K562 (cell line): Measurements from ENCODE around the gene DPAGT1. TPM values are rescaled to one million over a fixed set of nuclear protein-coding genes. Genes with fewer than 3 reads are reported as not detected.

Experiments
- EP300 ChIP-seq: IDR thresholded peaks from 2 replicates; pipeline ENCODE4 v1.6.1; 2012; ENCODE audit warnings: low read length, improper control_type of control experiment
- MCM7 ChIP-seq, 2 experiments: fragments of 450-650 bp; IDR thresholded peaks; 2 replicates each; pipeline ENCODE4 v1.6.1; 2016 to 2018
- NFE2L1 ChIP-seq: fragments of 450-650 bp; IDR thresholded peaks from 2 replicates; pipeline ENCODE4 v1.6.1; 2016; ENCODE audit warnings: missing genetic modification characterization, low read depth, mild to moderate bottlenecking, missing compliant biosample characterization, moderate library complexity, borderline replicate concordance
- ZKSCAN1 ChIP-seq: fragments of 150-350 bp; IDR thresholded peaks from 2 replicates; pipeline ENCODE4 v1.6.1; 2016; ENCODE audit warnings: low read depth, low read length
- ZNF586 ChIP-seq: fragments of 450-650 bp; formaldehyde crosslinking; conservative IDR thresholded peaks from 2 replicates; pipeline ENCODE4 v1.4.0; 2020; ENCODE audit warnings: mild to moderate bottlenecking, moderate library complexity
- polyA plus RNA-seq, 8 experiments: library from polyadenylated mRNA; depleted of rRNA in 4 of 8; stranded (reverse) in 5 of 8; unstranded in 3 of 8; fragments of >200 nt; fragmentation: Nextera tagmentation in 2 of 8; fragmentation: Illumina TruSeq in 1 of 8; extraction: Ambion mirVana in 2 of 8; extraction: Trizol in 1 of 8; gene quantifications; 2 replicates each; pipeline versions ENCODE4 v1.2.1 to v1.2.3, GENCODE V29; 2011 to 2014; ENCODE audit warnings: inconsistent platforms in 1 of 8, missing spikeins in 1 of 8
- total RNA-seq, 7 experiments: library from RNA; depleted of rRNA in 6 of 7; stranded (reverse); fragments of >200 nt in 6 of 7; fragmentation: Illumina TruSeq in 2 of 7; extraction: Trizol in 2 of 7; gene quantifications; 2 replicates each; pipeline versions ENCODE4 v1.2.1 to v1.2.3, GENCODE V29; 2011 to 2021; ENCODE audit warnings: low replicate concordance in 1 of 7
- TF ChIP-seq, protein P1 (sequence below): sonication (generic); formaldehyde crosslinking; IDR thresholded peaks from 2 replicates; pipeline ENCODE4 v1.8.1; 2023; ENCODE audit warnings: mild to moderate bottlenecking, missing genetic modification reagents
- TF ChIP-seq, protein P2 (sequence below): fragments of 450-650 bp; formaldehyde crosslinking; conservative IDR thresholded peaks from 2 replicates; pipeline ENCODE4 v1.4.0; 2022; ENCODE audit warnings: mild to moderate bottlenecking, missing genetic modification characterization
- TF ChIP-seq, protein P3 (sequence below): sonication (generic); formaldehyde crosslinking; IDR thresholded peaks from 2 replicates; pipeline ENCODE4 v1.8.1; 2022; ENCODE audit warnings: missing genetic modification reagents
- TF ChIP-seq, protein P4 (sequence below): fragments of 250-450 bp; sonication (Bioruptor Pico); IDR thresholded peaks from 2 replicates; pipeline ENCODE4 v1.4.0; 2020
- TF ChIP-seq, protein P5 (sequence below), 3 experiments: fragments of 200-800 bp in 1 of 3; sonication (Bioruptor generic) in 1 of 3; sonication (generic) in 1 of 3; formaldehyde crosslinking in 1 of 3; IDR thresholded peaks; 2 replicates each; pipeline versions ENCODE4 v1.6.1 to v1.8.0; 2016 to 2022; ENCODE audit warnings: mild to moderate bottlenecking in 2 of 3, missing compliant biosample characterization in 2 of 3, missing genetic modification characterization in 2 of 3, missing genetic modification reagents in 1 of 3
- TF ChIP-seq, protein P6 (sequence below): fragments of 250-450 bp; sonication (Bioruptor Pico); IDR thresholded peaks from 2 replicates; pipeline ENCODE4 v1.8.0; 2022; ENCODE audit warnings: moderate library complexity, mild to moderate bottlenecking, inconsistent platforms
- TF ChIP-seq, protein P7 (sequence below): fragments of 450-650 bp; formaldehyde crosslinking; IDR thresholded peaks from 2 replicates; pipeline ENCODE4 v1.4.0; 2020; ENCODE audit warnings: mild to moderate bottlenecking, moderate library complexity

The DPAGT1 gene
- total and polyA plus RNA-seq, 9 of the 15 experiments (the other 6 are each of a cell fraction or from before 2014, with no cell fraction given) = 29.9 to 135 (median 85.0) TPM

DNA sequence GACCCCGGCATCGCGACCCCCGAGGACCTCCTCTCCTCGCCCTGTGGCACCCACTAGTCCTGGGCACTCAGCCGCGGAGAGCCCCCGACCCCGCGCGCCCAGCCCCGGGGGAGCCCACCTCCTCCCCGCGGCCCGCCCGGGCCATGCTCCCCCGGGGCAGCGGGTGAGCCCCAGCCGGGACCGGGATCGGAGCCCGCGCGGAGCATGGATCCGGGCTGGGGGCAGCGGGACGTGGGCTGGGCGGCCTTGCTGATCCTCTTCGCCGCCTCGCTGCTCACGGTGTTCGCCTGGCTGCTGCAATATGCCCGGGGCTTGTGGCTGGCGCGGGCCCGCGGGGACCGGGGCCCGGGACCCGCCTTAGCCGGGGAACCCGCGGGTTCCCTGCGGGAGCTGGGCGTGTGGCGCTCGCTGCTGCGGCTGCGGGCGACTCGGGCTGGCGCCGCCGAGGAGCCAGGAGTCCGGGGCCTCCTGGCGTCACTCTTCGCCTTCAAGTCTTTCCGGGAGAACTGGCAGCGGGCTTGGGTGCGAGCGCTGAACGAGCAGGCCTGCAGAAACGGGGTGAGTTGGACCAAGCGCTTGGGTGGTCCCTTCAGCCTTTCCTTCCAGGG lies 6.0 kb upstream of the DPAGT1 start (continued):
- TF ChIP-seq, protein P1, sequence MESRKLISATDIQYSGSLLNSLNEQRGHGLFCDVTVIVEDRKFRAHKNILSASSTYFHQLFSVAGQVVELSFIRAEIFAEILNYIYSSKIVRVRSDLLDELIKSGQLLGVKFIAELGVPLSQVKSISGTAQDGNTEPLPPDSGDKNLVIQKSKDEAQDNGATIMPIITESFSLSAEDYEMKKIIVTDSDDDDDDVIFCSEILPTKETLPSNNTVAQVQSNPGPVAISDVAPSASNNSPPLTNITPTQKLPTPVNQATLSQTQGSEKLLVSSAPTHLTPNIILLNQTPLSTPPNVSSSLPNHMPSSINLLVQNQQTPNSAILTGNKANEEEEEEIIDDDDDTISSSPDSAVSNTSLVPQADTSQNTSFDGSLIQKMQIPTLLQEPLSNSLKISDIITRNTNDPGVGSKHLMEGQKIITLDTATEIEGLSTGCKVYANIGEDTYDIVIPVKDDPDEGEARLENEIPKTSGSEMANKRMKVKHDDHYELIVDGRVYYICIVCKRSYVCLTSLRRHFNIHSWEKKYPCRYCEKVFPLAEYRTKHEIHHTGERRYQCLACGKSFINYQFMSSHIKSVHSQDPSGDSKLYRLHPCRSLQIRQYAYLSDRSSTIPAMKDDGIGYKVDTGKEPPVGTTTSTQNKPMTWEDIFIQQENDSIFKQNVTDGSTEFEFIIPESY (CRISPR knock-in tag) = no peak; the same call in 1 of the 2 replicates
- TF ChIP-seq, protein P2, sequence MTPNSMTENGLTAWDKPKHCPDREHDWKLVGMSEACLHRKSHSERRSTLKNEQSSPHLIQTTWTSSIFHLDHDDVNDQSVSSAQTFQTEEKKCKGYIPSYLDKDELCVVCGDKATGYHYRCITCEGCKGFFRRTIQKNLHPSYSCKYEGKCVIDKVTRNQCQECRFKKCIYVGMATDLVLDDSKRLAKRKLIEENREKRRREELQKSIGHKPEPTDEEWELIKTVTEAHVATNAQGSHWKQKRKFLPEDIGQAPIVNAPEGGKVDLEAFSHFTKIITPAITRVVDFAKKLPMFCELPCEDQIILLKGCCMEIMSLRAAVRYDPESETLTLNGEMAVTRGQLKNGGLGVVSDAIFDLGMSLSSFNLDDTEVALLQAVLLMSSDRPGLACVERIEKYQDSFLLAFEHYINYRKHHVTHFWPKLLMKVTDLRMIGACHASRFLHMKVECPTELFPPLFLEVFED = no peak
- TF ChIP-seq ZKSCAN1 (no peak), EP300 (no peak), NFE2L1 (tag) (no peak), MCM7 (IDR thresholded peaks at IDR 0.05) (no peak), ZNF586 (CRISPR knock-in tag) (no peak)
- TF ChIP-seq, protein P3, sequence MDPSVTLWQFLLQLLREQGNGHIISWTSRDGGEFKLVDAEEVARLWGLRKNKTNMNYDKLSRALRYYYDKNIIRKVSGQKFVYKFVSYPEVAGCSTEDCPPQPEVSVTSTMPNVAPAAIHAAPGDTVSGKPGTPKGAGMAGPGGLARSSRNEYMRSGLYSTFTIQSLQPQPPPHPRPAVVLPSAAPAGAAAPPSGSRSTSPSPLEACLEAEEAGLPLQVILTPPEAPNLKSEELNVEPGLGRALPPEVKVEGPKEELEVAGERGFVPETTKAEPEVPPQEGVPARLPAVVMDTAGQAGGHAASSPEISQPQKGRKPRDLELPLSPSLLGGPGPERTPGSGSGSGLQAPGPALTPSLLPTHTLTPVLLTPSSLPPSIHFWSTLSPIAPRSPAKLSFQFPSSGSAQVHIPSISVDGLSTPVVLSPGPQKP (CRISPR knock-in tag) = no peak
- TF ChIP-seq, protein P4, sequence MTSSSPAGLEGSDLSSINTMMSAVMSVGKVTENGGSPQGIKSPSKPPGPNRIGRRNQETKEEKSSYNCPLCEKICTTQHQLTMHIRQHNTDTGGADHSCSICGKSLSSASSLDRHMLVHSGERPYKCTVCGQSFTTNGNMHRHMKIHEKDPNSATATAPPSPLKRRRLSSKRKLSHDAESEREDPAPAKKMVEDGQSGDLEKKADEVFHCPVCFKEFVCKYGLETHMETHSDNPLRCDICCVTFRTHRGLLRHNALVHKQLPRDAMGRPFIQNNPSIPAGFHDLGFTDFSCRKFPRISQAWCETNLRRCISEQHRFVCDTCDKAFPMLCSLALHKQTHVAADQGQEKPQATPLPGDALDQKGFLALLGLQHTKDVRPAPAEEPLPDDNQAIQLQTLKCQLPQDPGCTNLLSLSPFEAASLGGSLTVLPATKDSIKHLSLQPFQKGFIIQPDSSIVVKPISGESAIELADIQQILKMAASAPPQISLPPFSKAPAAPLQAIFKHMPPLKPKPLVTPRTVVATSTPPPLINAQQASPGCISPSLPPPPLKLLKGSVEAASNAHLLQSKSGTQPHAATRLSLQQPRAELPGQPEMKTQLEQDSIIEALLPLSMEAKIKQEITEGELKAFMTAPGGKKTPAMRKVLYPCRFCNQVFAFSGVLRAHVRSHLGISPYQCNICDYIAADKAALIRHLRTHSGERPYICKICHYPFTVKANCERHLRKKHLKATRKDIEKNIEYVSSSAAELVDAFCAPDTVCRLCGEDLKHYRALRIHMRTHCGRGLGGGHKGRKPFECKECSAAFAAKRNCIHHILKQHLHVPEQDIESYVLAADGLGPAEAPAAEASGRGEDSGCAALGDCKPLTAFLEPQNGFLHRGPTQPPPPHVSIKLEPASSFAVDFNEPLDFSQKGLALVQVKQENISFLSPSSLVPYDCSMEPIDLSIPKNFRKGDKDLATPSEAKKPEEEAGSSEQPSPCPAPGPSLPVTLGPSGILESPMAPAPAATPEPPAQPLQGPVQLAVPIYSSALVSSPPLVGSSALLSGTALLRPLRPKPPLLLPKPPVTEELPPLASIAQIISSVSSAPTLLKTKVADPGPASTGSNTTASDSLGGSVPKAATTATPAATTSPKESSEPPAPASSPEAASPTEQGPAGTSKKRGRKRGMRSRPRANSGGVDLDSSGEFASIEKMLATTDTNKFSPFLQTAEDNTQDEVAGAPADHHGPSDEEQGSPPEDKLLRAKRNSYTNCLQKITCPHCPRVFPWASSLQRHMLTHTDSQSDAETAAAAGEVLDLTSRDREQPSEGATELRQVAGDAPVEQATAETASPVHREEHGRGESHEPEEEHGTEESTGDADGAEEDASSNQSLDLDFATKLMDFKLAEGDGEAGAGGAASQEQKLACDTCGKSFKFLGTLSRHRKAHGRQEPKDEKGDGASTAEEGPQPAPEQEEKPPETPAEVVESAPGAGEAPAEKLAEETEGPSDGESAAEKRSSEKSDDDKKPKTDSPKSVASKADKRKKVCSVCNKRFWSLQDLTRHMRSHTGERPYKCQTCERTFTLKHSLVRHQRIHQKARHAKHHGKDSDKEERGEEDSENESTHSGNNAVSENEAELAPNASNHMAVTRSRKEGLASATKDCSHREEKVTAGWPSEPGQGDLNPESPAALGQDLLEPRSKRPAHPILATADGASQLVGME (CRISPR knock-in tag) = no peak
- TF ChIP-seq, protein P5, sequence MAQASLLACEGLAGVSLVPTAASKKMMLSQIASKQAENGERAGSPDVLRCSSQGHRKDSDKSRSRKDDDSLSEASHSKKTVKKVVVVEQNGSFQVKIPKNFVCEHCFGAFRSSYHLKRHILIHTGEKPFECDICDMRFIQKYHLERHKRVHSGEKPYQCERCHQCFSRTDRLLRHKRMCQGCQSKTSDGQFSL (CRISPR knock-in tag; IDR thresholded peaks at IDR 0.05) = no peak
- TF ChIP-seq, protein P5 (tag; IDR thresholded peaks at IDR 0.05) = no peak
- TF ChIP-seq, protein P6, sequence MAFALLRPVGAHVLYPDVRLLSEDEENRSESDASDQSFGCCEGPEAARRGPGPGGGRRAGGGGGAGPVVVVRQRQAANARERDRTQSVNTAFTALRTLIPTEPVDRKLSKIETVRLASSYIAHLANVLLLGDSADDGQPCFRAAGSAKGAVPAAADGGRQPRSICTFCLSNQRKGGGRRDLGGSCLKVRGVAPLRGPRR (CRISPR knock-in tag) = no peak
- TF ChIP-seq, protein P7, sequence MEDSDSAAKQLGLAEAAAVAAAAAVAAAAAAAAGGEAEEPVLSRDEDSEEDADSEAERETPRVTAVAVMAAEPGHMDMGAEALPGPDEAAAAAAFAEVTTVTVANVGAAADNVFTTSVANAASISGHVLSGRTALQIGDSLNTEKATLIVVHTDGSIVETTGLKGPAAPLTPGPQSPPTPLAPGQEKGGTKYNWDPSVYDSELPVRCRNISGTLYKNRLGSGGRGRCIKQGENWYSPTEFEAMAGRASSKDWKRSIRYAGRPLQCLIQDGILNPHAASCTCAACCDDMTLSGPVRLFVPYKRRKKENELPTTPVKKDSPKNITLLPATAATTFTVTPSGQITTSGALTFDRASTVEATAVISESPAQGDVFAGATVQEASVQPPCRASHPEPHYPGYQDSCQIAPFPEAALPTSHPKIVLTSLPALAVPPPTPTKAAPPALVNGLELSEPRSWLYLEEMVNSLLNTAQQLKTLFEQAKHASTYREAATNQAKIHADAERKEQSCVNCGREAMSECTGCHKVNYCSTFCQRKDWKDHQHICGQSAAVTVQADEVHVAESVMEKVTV (CRISPR knock-in tag) = no peak
